NB4 (cell line): Measurements from ENCODE around the gene TSPAN8.

ENCODE experiments used
- CTCF ChIP-seq: IDR thresholded peaks from one replicate; pipeline ENCODE4 v1.5.1; 2012; ENCODE audit warnings: low read depth, low read length
- MAX ChIP-seq: IDR thresholded peaks from 2 replicates; pipeline ENCODE4 v1.6.1; 2011; ENCODE audit warnings: low read depth, low read length
- MYC ChIP-seq: IDR thresholded peaks from 2 replicates; pipeline ENCODE4 v1.6.1; 2011; ENCODE audit warnings: low read depth, low read length
- POLR2A ChIP-seq: IDR thresholded peaks from 2 replicates; pipeline ENCODE4 v1.6.1; 2011; ENCODE audit warnings: mild to moderate bottlenecking; ENCODE audit not compliant: insufficient read length; ENCODE audit errors: extremely low read depth

GRCh38 chr12:71142016-71142415 is 15.8 kb downstream of the TSPAN8 start:
- no peak for TF ChIP-seq CTCF
- TF ChIP-seq POLR2A, result no peak
- no peak for TF ChIP-seq MAX
- TF ChIP-seq MYC, result no peak
